Activated CD4-positive, alpha-beta T cell treated with anti-CD3 and anti-CD28 coated beads, Interleukin-10, Interleukin-2, amounts not matched to agents 100 ng/mL and 50 ng/mL, durations not matched to agents 16 hours and 8 hours (primary cell): Measurements from ENCODE around the gene KRT75.

Source experiments
- DNase-seq: peaks from one replicate; pipeline ENCODE4 v3.0.0-alpha.2; 2020

The KRT75 gene

DNA sequence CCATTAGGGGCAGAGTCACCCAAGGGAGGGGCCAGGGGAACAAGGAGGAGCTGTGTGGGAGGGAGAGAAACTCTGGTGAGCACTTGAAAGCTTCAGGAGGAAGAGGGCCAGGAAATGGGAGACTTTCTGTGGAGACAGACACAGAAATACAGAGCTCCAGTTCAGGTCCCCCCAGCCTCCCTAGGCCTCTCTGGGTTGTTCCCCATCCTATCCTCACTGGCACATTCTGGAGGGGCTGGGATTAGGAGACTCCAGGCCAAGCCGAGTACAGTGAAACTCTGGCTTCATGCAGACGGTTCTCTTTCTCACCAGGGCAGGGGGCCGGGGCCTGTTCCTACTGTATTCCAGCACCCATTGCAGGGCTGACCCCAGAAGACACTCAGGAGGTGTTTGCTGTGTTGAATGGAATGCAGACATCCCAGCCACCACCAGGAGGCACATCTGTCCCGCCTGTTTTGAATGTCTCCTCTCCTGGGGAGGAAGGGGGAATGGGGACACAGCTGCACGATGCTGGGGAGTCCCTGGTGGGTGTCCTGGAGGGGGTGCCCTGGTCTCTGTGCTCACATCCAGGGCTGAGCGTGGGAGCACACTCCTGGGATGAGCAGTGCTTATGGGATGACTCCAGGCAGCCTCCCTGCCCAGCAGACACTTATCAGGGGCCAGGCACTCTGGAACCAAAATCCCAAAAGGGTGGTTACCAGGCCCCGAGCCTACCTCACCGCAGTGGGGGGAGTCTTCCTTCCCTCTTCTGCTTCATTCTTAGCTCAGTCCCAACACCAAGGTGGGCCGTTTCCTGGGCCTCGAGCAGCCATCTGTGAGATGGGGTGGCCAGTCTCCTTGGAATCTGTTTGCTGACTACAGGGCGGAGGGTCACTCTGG lies 43.2 kb downstream of the KRT75 start:
- no peak for DNase-seq

DNA sequence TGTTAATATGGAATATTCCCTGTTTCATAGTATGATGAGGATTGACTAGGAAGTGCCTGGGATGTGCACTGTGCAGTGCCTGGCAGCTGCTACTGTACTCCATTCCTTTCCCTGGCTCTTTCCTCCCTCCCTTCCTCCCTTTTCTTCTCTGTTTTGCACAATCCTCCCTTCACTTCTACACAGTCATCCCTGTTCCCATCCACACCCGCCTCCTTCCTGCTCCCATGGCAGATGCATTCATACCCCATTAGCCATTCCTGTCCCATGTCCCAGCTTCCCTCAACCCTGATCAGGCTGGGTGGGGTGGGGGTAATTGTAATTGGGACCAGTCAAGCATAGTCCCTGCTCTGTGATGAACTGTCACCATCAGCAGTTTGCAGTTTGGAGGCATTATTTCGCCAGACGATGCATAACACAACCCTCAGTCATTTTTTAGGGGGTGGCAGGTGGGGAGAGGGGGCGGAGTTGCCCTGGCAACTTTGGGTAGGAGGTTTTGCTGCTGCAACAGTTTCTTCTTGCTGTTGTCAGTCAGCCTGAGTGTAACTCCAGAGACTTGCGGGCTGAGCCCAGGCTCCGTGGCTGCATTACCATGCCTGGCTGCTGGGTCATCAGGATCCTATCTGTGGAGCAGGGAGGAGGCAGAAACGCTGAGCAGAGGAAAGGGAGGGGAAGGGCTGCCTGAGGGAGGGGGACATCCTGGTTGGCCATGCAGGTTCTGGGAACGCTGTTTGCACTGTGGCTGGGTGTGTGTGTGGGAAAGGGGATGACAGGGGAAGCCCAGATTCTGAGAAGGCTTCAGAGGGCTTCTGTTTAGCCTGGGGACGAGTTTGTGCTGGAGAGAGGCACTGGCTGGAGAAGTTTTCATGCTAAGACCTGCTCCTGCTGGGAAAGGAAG lies 44.6 kb downstream of the KRT75 start:
- no peak for DNase-seq

DNA sequence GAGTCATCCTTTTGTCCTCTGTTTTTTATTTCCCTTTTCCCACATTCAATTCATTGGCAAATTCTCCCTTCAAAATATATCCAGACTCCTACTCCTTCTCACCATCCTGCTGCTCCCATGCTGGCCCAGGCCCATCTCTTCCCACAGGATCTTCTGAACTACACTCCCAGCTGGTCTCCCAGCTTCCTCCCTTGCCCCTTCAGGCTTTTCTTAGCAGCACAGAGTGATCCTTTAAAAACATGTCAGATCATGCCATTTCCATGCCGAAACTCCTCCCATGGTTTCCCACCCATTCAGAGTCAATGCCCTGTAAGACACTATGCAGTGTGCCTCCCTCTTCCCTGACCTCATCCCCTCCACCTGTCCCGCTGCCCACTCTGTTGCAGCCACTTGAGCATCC lies 46.3 kb downstream of the KRT75 start:
- no peak for DNase-seq

DNA sequence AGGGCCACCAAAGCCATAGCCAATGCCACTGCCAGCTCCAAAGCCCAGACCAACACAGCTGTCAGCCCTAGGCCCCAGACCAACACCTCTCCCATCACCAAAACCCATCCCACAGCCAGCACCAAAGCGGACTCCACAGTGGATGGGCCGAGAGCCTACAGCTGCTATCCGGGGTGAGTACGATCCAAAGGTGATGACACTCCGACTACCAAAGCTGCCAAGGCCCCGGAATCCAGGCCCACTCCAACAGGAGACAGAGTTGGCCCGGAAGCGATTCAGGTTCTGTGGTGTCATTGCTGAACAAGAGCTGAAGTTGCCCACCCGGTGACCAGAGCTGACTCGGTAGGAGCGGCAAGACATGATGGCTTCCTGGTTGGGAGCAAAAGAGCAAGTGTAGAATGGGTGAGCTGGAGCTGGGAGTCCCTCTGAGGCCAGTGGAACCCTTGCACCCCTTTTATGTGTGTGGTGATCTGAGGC lies 48.9 kb downstream of the KRT75 start, which contains the start of gene KRT84:
KRT84 (minus strand) TSS at position 427 of the 477 bp plus-strand sequence; CDS start at position 360, 67 bp downstream.
- DNase-seq = no peak

DNA sequence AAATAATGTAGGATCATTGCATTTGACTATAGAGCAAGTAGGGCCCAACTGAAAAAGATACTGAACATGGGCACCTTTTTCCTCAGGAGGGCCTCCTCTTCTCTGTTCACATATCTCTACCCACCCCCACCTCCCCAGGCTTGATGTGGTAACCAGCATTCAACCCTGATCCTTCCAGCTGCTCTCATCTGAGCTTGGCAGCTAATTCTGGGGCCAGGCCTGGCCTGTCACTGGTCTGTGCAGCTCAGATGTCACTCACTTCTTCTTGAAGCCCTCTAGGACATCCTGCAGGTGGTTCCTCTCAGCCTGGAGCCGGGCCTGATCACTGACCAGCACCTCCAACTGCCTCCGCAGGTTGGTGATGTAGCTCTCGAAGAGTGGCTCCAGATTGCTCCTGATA lies 50.8 kb downstream of the KRT75 start:
- no peak for DNase-seq

- DNase-seq = no peak
These were observed 51.3 kb downstream of the KRT75 start for GRCh38 chr12:52382854-52383253.

DNA sequence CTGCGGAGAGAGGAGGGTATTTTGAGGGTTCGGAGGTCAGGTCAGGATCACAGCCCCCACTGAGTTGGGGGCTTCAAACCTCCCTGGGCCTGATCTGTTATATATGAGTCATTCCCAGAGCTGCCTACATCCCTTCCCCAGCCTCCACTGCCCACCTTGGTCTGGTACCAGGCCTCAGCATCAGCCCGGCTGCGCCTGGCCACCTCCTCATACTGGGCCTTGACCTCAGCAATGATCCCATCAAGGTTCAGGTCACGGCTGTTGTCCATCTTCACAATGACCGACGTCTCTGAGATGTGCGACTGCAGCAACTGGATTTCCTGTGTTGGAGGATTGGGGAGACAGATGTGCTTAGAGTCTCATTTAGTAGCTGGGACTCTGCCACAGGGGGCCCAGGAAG lies 53.0 kb downstream of the KRT75 start:
- no peak for DNase-seq

DNA sequence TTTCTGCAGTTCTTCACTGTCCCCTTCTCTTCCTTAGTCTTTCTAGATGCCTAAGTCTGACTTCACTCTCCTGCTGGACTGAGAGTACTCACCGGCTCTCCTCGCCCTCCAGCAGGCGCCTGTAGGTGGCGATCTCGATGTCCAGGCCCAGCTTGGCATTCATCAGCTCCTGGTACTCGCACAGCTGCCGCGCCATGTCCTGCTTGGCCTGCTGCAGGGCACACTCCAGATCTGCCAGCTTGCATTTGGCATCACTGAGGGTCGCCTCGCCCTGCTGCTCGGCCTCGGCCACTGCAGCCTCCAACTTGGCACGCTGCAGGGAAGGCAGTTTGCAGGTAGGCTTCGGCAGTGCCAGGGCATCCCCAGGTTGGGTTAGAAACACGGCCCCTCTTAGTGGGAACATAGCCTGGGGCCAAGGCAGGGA lies 53.9 kb downstream of the KRT75 start:
- DNase-seq = peak; percentile 25

DNA sequence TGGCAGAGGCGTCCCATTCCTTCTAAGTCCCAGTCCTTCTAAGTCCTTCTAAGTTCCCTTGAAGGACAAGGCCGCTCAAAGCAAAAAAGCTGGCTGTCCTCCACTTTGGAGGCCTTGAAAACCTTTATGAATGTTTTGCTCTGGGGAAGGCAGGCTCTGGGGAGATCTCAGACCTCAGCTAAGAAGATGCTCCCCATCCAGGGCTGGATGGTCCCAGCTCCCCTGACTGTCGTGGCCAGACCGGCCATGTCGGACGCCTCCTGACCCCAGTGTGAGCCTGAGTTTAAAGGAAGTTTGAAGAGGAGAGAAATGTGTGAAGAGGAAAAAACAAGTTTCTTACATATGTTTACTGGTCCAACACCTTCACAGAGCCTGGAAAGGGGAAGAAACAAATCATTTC lies 54.6 kb downstream of the KRT75 start:
- no peak for DNase-seq

GRCh38 chr12:52378091-52378490 lies 56.1 kb downstream of the KRT75 start:
- no peak for DNase-seq

DNA sequence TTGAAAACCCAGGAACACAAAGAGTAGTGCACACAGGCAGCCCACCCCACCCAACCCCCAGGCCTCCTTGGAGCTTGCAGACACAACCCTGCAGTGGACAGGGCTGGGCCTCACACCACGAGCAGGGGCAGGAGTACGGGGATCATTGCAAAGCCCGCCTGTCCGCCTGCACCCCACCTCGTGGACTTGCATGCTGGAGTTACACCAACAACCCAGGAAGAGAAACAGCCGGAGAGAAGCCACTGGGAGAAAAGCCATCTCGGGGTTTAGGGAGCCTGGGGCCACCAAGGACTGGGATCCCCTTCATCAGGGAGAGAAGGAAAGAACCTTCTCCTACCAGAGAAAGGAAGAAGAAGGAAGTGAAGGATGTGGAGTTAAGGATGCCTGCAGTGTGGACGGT lies 56.9 kb downstream of the KRT75 start:
- DNase-seq = no peak
